Mammary epithelial cell (primary cell): ENCODE measurements around the gene HTR5A.

ENCODE experiments used
- EZH2 ChIP-seq: IDR thresholded peaks from 2 replicates; pipeline ENCODE4 v1.6.1; 2012; ENCODE audit warnings: low read length, inconsistent platforms, borderline replicate concordance
- TF ChIP-seq, protein P1 (sequence below), 2 donors: IDR thresholded peaks in 1 of 2; conservative IDR thresholded peaks in 1 of 2; 2 replicates each; pipeline ENCODE4 v1.5.1; 2011 to 2012; ENCODE audit warnings: inconsistent platforms in 2 of 2, low read length in 2 of 2, mild to moderate bottlenecking in 2 of 2, control low read depth in 1 of 2, low read depth in 1 of 2; ENCODE audit not compliant: insufficient read depth in 1 of 2; ENCODE audit errors: extremely low read depth in 1 of 2

DNA sequence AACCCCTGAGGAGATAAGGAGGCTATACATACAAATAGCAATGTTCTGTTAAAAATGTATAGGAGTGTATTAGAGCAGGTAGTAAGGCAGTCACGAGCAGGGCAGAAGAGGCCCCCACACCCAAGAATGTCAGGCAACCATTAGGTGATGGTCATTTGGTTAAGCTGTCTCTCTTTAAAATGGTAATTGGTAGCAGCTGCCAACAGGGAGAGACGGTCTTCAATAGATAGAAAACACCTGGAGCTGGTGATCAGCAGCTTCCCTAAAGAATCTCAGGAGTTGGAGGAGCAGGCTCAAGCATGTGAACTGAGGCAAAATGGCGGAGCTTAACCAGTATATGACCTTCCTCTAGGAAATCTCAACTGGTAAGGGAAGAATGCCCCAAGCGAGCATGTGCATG is 26.4 kb upstream of the HTR5A start:
- TF ChIP-seq, protein P1, sequence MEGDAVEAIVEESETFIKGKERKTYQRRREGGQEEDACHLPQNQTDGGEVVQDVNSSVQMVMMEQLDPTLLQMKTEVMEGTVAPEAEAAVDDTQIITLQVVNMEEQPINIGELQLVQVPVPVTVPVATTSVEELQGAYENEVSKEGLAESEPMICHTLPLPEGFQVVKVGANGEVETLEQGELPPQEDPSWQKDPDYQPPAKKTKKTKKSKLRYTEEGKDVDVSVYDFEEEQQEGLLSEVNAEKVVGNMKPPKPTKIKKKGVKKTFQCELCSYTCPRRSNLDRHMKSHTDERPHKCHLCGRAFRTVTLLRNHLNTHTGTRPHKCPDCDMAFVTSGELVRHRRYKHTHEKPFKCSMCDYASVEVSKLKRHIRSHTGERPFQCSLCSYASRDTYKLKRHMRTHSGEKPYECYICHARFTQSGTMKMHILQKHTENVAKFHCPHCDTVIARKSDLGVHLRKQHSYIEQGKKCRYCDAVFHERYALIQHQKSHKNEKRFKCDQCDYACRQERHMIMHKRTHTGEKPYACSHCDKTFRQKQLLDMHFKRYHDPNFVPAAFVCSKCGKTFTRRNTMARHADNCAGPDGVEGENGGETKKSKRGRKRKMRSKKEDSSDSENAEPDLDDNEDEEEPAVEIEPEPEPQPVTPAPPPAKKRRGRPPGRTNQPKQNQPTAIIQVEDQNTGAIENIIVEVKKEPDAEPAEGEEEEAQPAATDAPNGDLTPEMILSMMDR (conservative IDR thresholded peaks at IDR 0.05 in 1 of 2, IDR thresholded peaks at IDR 0.05 in 1 of 2; ENCODE audit: extremely low read depth in 1 of 2, insufficient read depth in 1 of 2, low read depth in 1 of 2, low read length in 2 of 2) = no peak
- no peak for TF ChIP-seq EZH2
